Measurements from ENCODE around the gene SLC25A42. TPM values are rescaled to one million over a fixed set of nuclear protein-coding genes. Genes with fewer than 3 reads are reported as not detected.

Gene SLC25A42
- total RNA-seq, 4 donors from 2014 or later: 12.3 to 85.3 (median 37.1) TPM

GRCh38 chr19:19162495-19162894 is 98.7 kb downstream of the SLC25A42 start:
- no peak overlapping the region for H3K27ac ChIP-seq
- H3K4me3 ChIP-seq: no peak overlapping the region
- H3K27me3 ChIP-seq: no peaks in the 10 kb centered on the region
- ATAC-seq (no peak), DNase-seq (no peak)
- TF ChIP-seq POLR2A (IDR thresholded peaks at IDR 0.05) (no peak), CTCF (IDR thresholded peaks at IDR 0.05 in 4 of 5, conservative IDR thresholded peaks at IDR 0.05 in 1 of 5) (no peak)
- H3K9me3 ChIP-seq: no peaks in the 10 kb centered on the region
- intact Hi-C loops (cut with DNase I; ENCODE audit: low total_unique reads): no loop called here
- no peaks in the 10 kb centered on the region for H3K36me3 ChIP-seq
- no peaks in the 10 kb centered on the region for H3K4me1 ChIP-seq
- in situ Hi-C loops (cut with MboI; ENCODE audit: low sequenced_read_pairs in 4 of 4): no loop called here

Other genes starting within 250 kb of the SLC25A42 start
- gene UPF1, start 232.0 kb upstream of the SLC25A42 start, total RNA-seq: 10 to 100 TPM; 26.0 to 64.9 (median 46.4) TPM
- 1 to 10 TPM; 1.1 to 6.9 (median 3.3) TPM for gene CERS1, start 167.8 kb upstream of the SLC25A42 start, total RNA-seq
- 100 to 1,000 TPM; 169 to 229 (median 203) TPM for gene COPE, start 144.6 kb upstream of the SLC25A42 start, total RNA-seq
- gene DDX49, start 144.3 kb upstream of the SLC25A42 start, total RNA-seq: 10 to 100 TPM; 40.6 to 60.1 (median 44.2) TPM
- gene HOMER3, start 122.8 kb upstream of the SLC25A42 start, total RNA-seq: 100 to 1,000 TPM in 3 of 4 donors, 10 to 100 TPM in 1; 86.2 to 202 (median 113) TPM
- 10 to 100 TPM; 24.6 to 38.2 (median 32.8) TPM for gene SUGP2, start 30.5 kb upstream of the SLC25A42 start, total RNA-seq
- gene ARMC6, start 30.4 kb upstream of the SLC25A42 start, total RNA-seq: 10 to 100 TPM; 18.2 to 35.7 (median 25.2) TPM
- 10 to 100 TPM; 30.1 to 52.1 (median 42.8) TPM for gene TMEM161A, start 74.5 kb downstream of the SLC25A42 start, total RNA-seq
- 1 to 10 TPM in 1 of 4 donors, under 1 TPM in 1, not detected in 2; 0.68 to 1.6 TPM for gene MEF2B, start 106.3 kb downstream of the SLC25A42 start, total RNA-seq
- gene BORCS8, start 128.2 kb downstream of the SLC25A42 start, total RNA-seq: 10 to 100 TPM; 11.2 to 17.2 (median 13.3) TPM
- gene RFXANK, start 128.3 kb downstream of the SLC25A42 start, total RNA-seq: 10 to 100 TPM; 25.5 to 44.1 (median 35.1) TPM
- gene NR2C2AP, start 139.4 kb downstream of the SLC25A42 start, total RNA-seq: 10 to 100 TPM in 2 of 4 donors, 1 to 10 TPM in 2; 4.7 to 19.0 (median 11.5) TPM
- not detected for gene NCAN, start 148.0 kb downstream of the SLC25A42 start, total RNA-seq
- under 1 TPM in 2 of 4 donors, not detected in 2; 0.70 to 0.98 TPM for gene TM6SF2, start 209.3 kb downstream of the SLC25A42 start, total RNA-seq